H4 (cell line): ENCODE data around the gene ATOX1. TPM values are rescaled to one million over a fixed set of nuclear protein-coding genes. Genes with fewer than 3 reads are reported as not detected.
A peak's percentile ranks its signal among the peaks of the same experiment; 100 is the strongest.
"Not testable (repeated sequence)": the region's sequence is repeated elsewhere in the genome, so short reads cannot be mapped to it uniquely, and the experiment has no call there.

Experiments
- DNase-seq: peaks from one replicate; pipeline ENCODE4 v3.0.0-alpha.2; 2015; ENCODE audit warnings: low spot score
- total RNA-seq: library from RNA; depleted of rRNA; stranded (reverse); fragments of >200 nt; shearing (Covaris generic); gene quantifications from 2 replicates; pipeline ENCODE4 v1.2.3, GENCODE V29; 2014

Gene ATOX1
- total RNA-seq, 1 experiment from 2014 or later = 121 TPM

GRCh38 chr5:151733358-151734063 is 24.9 kb downstream of the ATOX1 start:
- DNase-seq = no peak

GRCh38 chr5:151730381-151730780 is 28.1 kb downstream of the ATOX1 start:
- no peak for DNase-seq

GRCh38 chr5:151729597-151729996 is 28.8 kb downstream of the ATOX1 start:
- not testable (repeated sequence) for DNase-seq

GRCh38 chr5:151724360-151724759 is 34.1 kb downstream of the ATOX1 start:
- DNase-seq = no peak

- no peak for DNase-seq
Measured at GRCh38 chr5:151722546-151722945, 35.9 kb downstream of the ATOX1 start.

- no peak for DNase-seq
Measured at GRCh38 chr5:151721812-151722391, 36.5 kb downstream of the ATOX1 start.

- no peak for DNase-seq
Measured at GRCh38 chr5:151721087-151721646, 37.3 kb downstream of the ATOX1 start.

- no peak for DNase-seq
Measured at GRCh38 chr5:151720215-151720614, 38.2 kb downstream of the ATOX1 start.

GRCh38 chr5:151719228-151720000 is 39.0 kb downstream of the ATOX1 start:
- DNase-seq = no peak

- DNase-seq = no peak
Measured at GRCh38 chr5:151718646-151719045, 39.8 kb downstream of the ATOX1 start.

- DNase-seq = no peak
Measured at GRCh38 chr5:151718153-151718552, 40.3 kb downstream of the ATOX1 start.

- no peak for DNase-seq
Measured at GRCh38 chr5:151717416-151717815, 41.0 kb downstream of the ATOX1 start.

GRCh38 chr5:151709109-151709735 is 49.2 kb downstream of the ATOX1 start:
- DNase-seq = no peak

GRCh38 chr5:151708126-151708525 is 50.3 kb downstream of the ATOX1 start:
- no peak for DNase-seq

- DNase-seq = no peak
Measured at GRCh38 chr5:151707567-151707966, 50.9 kb downstream of the ATOX1 start.

- no peak for DNase-seq
Measured at GRCh38 chr5:151706906-151707305, 51.5 kb downstream of the ATOX1 start.

GRCh38 chr5:151703780-151704179 is 54.7 kb downstream of the ATOX1 start:
- no peak for DNase-seq

GRCh38 chr5:151703227-151703626 is 55.2 kb downstream of the ATOX1 start:
- no peak for DNase-seq

GRCh38 chr5:151700820-151701219 is 57.6 kb downstream of the ATOX1 start:
- no peak for DNase-seq

- no peak for DNase-seq
Measured at GRCh38 chr5:151700296-151700695, 58.1 kb downstream of the ATOX1 start.

- DNase-seq = peak; percentile 93
Measured at GRCh38 chr5:151699071-151699901, 59.1 kb downstream of the ATOX1 start.
